Peyer's patch (tissue), 4 donors: Measurements from ENCODE around the gene CMTM6.

Experiments used
- POLR2A ChIP-seq, 2 donors: fragments of 450-650 bp; IDR thresholded peaks; one replicate each; pipeline ENCODE4 v1.5.1; 2017; ENCODE audit warnings: antibody characterized with exemption in 2 of 2, mild to moderate bottlenecking in 2 of 2, moderate library complexity in 2 of 2
- TF ChIP-seq, protein P1 (sequence below), 6 experiments: fragments of 450-650 bp in 4 of 6; fragments of 200-600 bp in 2 of 6; sonication (generic) in 1 of 6; IDR thresholded peaks; one replicate each; pipeline ENCODE4 v1.5.1; 2017 to 2019; ENCODE audit warnings: antibody characterized with exemption in 6 of 6, mild to moderate bottlenecking in 3 of 6, moderate library complexity in 1 of 6

DNA sequence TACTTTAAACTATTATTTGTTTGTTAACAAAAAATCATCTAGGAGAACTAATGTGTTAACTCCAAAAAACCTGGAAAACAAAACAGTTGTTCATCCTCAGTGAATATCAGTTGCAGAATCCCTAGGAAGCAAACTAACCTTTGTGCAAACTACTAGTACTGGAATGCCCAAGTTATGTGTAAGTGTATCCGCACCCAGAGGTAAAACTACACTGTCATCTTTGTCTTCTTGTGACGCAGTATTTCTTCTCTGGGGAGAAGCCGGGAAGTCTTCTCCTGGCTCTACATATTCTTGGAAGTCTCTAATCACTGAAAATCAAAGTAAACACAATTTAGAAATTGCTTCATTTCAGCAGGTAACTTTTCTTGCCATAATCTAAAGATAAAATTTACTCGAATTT is 38.2 kb upstream of the CMTM6 start:
- TF ChIP-seq, protein P1, sequence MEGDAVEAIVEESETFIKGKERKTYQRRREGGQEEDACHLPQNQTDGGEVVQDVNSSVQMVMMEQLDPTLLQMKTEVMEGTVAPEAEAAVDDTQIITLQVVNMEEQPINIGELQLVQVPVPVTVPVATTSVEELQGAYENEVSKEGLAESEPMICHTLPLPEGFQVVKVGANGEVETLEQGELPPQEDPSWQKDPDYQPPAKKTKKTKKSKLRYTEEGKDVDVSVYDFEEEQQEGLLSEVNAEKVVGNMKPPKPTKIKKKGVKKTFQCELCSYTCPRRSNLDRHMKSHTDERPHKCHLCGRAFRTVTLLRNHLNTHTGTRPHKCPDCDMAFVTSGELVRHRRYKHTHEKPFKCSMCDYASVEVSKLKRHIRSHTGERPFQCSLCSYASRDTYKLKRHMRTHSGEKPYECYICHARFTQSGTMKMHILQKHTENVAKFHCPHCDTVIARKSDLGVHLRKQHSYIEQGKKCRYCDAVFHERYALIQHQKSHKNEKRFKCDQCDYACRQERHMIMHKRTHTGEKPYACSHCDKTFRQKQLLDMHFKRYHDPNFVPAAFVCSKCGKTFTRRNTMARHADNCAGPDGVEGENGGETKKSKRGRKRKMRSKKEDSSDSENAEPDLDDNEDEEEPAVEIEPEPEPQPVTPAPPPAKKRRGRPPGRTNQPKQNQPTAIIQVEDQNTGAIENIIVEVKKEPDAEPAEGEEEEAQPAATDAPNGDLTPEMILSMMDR (IDR thresholded peaks at IDR 0.05): no peak
- no peak for TF ChIP-seq POLR2A (IDR thresholded peaks at IDR 0.05)
